ENCODE measurements around the gene ZNF503.

Gene ZNF503

DNA sequence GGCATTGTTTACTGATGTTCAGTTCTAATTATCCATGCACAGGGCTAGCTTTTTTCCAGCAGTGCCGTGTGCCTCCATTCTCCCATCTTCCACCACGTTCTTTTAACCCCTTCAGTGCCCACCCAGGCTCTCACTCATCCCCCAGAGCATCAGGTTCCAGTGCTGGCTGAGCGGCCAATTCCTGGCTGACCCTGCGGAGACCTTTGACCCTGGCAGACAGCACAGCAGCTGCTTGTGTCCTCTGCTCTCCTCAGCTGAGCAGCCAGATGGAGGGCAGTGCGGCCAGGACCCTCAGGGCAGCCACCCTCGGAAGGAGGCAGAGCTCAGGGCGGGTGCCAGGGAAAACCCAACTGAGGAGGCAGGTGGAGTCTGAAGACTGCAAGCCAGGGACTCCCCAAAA is 48.4 kb downstream of the ZNF503 start:
- ATAC-seq = no peak
- no peak for DNase-seq

DNA sequence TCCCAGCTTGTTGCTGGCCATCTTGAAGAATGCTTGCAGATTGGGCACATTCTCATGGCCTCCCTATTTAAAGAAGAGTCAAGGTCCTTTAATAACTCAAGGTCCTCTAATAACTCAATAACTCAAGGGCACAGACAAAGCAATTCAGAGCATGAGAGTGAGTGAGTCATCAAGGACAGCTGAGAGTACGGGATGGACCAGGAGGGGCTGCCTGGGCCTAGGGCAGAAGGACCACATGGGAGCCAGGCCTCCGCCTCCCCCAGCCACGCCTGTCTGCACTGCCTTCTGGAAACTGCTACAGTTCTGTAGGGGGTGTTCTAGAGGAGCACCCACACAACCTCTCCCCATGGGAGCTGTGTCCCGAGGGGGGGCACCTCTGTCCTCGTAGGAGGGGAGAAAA is 48.9 kb downstream of the ZNF503 start:
- no peak for ATAC-seq
- no peak for DNase-seq

DNA sequence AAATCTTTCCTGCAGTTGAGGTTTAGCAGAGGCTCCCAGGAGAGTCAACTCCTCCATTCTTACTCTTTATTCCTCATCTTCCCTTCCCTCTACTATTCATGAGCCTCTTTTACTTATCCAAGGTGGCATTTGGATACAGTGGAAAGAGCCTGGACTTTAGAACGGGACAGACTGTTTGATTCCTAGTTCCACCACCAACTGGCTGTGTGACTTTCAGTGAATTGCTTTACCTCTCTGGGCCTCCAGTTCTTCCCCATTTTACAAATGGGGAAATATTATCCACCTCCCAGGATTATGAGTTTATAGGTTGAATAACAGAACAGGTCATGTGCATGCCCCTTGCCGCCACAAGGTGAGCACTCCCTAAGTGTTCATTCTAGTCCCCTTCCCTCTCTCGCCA is 49.9 kb downstream of the ZNF503 start:
- ATAC-seq (no peak), DNase-seq (no peak)

DNA sequence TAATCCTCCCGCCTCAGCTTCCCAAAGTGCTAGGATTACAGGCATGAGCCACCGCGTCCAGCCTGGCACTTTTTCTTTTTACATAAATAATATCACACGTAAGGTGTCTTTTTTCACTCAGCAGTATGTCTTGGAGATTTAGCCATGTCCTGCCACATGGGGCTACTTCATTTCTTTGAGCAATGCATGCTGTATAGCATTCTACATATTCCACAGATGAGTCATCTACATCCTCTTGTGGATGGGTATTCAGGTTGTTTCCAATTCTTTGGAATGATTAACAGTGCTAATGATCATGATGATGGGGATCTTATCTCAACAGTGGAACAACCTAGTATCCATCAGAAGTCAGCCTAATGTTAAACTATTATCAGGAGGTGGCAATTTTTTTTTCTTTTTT is 50.8 kb downstream of the ZNF503 start:
- ATAC-seq (no peak), DNase-seq (no peak)
